Cortex of kidney (tissue), 1 donor: ENCODE data around the gene CAPN11.

ENCODE experiments used
- DNase-seq: peaks from one replicate; lab custom pipeline; 2025; lab: John Stamatoyannopoulos, UW

Gene CAPN11

DNA sequence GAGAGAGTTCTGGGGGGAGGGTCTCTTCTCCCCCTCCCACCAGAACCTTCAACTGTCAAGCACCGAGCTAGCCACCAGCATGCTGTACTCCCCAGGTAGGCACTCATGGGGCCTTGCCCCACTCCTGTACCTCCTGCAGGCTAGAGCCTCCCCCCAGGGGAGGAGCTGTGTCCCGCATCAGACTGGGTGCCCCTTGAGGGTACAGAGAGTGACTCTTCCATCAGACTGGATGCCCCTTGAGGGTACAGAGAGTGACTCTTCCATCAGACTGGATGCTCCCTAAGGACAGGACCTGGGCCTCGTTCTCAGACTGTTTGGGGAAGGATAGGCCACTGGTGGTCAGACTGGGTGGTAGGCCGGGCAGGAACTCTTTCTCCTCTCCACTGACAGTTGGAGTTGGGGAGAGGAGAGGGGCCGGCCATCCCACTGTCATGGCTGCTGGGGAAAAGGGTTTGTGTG lies at the start of gene CAPN11:
Gene CAPN11, plus strand, starts transcription at position 51 of the 459 bp plus-strand sequence. Its CDS starts 29 bp downstream, at position 80.
- DNase-seq = no peak

DNA sequence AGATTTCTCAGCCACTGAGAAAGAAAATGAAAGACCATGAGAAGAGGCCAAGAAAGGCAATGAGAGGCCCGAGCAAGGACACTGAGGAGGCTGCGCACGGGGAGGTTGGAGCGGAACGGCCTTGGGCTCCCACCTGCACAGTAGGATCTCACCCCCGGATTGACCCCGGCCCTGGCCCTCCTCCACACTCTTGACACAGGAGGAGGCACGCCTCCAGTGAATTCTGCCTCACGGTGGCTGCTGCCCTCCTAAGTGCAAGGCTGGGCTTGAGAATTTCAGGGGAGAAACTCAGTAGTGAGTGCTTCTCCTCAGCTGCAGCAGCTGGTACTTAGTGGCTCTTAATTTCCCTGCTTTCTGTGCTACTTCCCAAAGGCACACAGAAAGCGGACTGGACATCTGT lies 49.4 kb upstream of the CAPN11 start:
- no peak for DNase-seq

DNA sequence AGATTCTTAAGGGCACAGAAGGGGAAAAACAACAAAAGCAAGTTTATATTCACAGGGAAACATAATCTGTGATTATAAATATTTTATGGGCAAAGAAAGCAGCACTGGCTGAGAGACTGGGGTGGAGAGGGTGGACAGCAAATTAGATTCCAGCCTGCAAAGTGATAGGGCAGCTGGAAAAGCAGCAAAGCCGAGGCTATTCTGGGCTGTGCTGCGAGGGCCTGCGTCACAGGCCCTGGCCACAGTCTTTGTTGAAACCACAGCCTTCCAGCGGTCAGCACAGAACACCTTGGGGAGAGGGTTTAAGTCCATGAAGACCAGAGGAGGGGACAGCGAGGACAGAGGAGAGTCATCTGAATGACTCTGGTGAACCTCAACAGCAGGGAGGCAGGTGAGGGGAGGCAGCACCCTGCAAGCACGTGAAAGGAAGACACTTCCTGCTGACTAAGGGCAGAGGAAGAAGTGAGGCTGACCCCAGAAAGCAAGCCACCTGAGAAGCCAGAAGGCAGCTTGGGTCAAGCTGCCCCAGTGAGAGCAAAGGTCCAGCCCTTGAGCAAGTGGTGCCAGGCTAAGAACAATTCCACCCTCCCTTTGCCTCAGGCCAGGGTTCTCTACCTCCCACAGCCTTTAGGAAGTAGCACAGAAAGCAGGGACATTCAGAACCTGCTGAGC lies 48.5 kb upstream of the CAPN11 start:
- no peak for DNase-seq

DNA sequence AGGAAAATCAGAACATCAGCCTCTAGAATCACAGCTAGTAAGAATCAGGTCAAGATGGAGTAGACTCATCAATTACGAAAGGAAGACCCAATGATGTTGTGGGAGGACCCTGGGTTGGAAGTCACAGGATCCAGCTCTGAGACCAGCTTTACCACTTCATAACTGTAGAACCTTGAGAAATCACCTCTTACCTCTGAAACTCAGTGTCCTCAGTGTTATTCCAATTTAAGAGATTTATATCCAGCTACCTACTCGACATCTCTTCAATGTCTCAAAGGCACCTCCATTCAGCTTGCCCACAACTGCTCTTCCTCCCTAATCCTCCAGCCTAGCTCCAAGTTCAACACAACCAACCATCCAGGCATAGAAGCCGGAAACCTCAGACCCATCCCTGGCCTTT lies 47.7 kb upstream of the CAPN11 start:
- DNase-seq = no peak

DNA sequence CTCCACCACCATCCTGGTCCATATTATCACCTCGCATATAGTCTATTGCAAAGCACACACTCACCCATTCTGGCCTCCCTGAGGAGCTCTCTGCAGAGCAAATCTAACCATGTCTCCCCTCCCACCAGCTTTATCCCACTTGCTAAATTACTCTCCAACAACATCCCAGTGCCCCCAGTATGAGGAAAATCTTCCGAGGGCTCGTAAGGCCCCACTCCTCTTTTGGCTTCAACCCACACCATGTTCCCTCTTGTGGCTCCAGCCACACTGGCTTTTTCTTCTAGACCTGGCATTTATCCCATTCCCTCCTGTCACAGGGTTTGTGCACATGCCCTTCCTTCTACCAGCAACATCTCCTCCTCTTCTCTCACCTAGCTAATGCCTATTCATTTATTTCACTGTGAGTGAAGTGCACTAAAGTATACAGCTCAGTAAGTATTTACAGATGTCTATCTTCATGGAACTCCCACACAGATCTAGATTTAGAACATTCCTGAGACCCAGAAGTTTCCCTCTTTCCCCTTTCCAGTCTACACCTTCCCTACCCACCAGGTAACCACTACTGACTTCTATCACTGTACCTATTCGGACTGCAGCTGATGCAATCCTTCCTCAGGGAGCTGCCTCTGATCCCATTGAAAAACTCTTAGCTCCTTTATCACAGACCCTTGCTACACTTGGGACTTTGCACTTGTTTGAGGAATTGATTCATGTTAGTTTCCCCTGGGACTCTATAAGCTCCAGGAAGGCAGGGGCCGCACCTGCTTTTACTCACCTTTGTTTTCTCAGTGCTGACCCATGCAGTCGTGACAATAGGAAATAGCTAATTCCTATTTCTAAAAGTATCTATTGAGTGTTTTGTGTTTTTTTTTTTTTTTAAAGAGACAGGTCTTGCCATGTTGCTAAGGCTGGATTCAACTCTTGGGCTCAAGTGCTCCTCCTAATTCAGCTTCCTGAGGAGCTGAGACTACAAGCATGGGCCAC lies 46.9 kb upstream of the CAPN11 start:
- DNase-seq = no peak

DNA sequence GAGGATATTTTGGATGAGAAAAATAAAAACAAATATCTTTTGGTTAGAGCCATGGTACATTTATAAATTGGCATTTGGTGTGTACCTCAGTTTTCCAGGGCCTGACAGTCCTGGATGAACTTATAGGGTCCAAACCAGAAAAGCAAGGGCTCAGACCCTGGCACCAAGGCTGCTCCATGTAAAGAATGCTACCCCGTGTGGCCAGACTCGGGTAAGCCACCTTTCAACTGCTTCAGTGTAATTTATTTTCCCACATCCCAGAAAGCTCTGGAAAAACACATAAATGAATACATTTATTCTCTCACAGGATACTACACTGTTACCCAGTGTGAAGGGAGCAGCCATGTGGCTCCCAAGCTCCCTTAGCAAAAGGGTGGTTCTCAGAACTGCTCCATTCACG lies 45.2 kb upstream of the CAPN11 start:
- DNase-seq = no peak

DNA sequence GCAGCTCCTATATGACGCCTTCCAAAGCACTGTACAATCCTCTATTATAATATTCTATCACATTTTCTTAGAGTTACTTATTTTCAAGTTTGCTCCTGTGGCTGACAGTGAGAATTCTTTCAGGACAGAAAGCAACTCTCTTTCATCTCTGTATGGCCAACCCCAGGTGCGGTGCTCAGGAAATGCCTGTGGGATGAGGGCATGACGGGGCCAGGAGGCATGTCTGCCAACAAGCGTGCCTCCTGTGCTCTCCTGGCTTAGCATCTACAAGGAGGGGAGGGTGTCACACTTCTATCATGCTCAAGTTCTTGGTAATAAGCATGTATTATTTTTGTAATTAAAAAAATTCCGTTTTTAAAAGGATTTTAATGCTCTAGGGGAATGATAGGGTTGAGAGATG lies 42.8 kb upstream of the CAPN11 start:
- DNase-seq = no peak

DNA sequence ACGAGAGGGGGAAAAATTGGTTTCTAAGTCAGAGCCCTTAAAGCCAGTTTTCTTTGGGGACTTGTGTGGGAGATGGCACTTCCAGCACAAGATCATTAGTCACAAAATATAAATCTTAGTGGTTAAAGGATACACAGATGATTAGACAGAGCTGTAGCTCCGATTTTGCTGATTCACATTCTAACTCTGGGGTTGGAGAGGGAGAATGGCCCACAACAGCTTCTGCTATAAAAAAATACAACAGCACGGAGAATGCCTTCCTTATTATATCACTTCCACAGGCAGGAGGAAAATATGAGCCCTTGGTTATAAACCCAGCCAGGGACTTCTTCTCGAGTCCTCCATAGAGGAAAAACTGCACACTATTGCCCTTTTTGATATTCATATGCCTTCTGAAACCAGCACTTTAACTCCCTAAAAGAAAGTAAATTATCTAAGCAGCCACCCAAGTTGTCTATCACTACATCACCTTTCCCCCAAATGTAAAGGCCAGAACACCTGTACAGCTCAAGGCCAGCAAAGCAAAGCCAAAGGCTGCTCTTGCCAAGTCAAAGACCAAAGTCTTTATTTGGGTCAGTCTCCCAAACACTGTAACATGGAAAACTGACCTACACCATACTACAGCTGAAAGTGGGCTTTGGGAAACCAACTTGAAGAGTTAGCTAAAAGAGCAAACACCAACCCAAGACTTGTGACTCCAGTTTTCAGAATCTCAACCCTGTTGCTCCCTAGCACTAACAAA lies 41.8 kb upstream of the CAPN11 start:
- DNase-seq = no peak

DNA sequence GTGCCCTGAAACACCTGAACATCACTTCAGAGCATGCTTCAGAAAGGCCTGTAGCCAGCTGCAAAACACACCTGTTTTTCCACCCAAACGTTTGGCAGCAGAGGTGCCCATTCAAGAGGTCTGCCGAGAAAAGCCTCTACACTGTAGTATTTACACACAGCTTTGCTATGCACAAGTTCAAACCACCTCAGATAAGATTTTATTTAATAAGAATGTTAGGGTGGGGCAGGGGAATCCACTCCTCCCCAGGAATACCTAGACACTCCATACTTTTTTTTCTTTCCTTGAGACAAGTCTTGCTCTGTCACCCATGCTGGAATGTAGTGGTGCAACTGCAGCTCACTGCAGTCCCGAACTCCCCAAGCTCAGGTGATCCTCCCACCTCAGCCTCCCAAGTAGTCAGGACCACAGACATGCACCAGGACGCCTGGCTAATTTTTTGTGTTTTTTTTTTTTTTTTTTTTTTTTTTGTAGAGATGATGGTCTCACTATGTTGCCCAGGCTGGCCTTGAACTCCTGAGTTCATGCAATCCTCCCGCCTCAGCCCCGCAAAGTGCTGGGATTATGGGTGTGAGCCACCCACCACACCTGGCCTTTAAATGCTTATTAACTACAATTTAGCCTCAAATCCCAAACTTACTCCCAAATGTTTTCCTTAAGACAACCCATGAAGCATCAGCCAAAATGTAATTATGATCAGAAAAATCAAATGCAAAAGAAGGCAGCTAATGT lies 41.1 kb upstream of the CAPN11 start:
- no peak for DNase-seq

DNA sequence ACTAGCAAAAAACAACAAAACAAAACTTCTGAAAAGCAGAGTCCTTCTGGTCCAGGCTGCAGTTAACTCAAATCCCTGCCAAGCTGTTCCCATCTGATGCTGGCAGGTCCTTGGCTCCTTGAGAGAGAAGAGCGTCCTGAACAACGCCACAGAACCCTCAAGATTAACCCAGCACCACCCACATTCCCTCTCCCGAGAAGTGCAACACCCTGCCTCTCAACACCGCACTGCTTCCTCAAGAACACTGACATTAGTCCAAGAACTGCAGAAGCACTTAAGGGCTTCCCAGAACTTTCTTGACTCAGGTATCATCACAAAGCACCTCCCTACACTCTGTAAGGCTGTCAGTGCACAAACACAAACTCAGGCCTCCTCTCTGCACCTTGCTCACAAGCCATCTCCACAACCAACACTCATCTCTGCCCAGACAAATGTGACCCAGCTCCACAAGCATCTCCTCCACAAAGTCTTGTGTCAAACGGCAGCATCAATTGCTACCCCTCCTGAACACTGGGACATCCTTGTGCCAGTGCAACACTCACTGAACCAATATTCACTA lies 38.8 kb upstream of the CAPN11 start:
- DNase-seq = no peak

DNA sequence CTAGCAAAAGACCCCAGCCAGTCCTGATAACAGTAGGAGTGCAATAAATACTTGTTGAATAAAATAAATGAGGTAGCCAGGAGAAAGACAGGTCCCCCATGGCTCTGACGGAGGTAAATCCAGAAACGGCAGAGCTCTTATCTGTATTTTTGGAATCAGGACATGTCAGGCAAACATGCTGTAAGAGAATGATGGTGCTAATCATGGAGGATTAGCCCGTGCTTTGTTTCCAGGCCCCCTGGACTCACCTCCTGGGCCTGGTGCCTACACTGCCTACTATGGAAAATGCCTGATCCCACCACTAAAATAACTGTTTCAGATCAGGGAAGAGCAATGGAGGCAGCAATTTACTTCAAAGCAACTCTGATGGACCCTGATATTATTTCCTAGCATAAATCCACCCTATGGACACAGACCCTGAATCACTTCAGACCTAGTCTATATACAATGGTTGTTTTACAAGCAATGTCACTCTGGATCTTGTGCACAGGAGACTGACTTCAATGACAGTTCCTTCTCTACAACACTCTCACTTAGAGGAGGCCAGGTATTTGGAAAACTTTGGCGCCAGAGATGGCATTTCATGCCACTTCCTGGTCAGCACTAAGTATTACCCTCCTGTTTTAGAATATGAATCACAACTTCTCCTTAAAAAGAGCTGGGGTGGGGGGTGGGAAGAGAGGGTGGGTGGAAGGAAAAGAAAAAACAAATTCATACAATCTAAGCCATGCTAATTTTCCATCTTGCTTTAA lies 37.8 kb upstream of the CAPN11 start:
- no peak for DNase-seq

DNA sequence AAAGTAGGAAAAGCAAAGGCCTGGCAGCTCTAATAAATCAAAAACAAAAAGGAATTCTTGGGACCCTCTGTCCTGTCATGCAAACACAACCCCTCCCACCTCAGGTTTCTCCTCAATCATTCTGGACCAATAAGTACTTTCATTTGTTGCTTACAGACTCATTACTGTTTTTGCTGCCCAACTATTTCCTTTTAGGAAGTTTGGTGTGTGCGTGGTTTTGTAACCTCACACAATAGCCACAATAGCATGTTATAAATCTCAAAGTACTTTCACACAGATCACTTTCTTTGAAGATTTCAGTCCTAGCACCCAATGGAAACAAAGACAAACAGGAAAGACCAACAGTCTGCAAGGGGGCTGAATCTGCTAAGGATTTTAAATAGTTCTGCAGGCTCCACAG lies 35.8 kb upstream of the CAPN11 start:
- no peak for DNase-seq

DNA sequence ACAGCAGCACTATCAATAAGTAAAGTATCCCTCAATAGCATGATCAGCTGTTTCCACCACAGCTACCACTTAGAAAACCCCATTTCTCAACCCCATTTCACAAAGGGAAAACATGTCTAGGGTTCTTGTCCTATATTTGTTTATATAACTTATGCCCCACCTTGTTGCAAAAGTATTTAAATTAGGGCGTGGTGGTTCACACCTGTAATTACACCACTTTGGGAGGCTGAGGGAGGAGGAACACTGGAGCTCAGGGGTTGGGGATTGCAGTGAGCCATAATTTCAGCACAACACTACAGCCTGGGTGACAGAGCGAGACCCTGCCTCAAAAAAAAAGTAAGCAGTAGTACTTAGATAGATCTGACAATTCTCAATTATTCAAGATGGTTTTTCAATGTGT lies 35.1 kb upstream of the CAPN11 start:
- no peak for DNase-seq

DNA sequence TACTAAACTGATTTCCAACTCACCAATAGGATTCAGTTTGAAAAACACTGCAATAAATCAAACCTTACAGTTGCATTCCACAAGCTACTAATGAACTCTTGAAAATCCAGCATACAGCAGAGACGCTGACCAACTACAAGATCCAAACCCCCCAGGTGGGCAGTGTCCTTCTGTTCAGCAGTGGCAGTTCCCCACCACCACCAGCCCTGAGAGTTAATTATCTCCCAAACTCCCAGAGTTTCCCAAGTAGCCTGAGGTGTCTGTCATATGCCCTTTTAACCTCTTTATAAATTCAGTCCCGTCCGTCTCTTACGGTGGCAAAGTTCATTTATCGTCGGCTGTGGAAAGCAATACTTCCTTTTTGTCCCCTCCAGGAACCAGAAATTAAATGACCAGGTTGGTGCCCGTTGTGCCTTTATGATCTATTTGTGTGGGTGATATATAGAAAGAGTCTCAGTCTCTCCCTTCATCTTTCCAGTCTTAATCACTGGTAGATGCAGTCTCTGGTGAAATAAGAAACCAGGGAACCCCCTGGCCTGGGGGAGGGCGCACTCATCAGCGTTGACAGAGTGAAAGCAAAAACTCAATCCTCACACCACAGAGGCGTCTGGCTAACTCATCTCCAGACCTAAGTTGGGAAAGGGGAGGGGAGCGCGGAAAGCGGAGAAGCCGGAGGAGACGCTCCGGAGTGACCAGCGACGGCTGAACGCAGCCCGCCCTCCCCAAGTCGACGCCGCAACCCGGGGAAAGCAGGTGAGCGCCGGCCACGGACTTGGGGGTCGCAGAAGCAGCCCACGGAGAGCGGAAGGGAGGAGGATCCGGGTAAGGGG lies 32.1 kb upstream of the CAPN11 start:
- DNase-seq = no peak

DNA sequence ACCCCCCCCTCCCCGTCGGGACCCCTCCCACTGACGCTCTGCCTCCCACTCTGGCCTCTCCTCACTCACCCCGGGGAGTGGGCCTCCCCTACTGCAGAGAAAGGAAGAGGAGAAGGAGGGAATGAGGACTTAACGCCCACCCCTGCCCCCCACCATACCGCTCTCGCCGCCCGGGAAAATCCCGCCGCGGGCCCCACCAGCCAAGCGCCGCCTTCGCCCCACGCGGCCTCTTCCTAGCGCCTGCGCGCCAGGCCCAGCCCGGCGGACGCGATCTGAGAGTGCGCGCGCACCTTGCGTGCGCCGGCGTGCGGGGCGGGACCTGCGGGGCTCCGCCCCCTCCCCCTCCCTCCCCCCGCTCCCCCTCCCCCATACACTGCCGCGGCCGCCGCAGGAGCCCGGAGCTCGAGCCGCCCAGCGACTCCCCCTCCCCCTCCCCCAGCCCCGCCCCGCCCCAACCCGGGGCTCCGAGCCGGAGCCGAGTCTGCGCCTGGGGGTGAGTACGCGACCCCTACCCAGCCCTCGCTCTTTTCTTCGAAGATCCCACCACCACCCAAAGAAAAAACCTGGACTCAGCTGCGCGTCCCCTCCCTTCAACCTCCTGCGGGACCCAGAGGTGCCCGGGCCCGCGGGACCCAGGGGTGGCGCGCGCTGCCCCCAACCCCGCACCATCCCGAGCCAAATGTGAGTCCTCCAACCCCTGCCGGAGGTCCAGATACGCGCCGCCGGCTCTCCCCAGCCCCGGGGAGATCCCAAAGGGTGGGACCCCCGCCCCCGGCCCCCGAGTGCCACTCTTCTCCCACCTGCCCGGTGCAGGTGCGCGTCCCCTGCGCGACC lies 31.2 kb upstream of the CAPN11 start, which contains the start of the genes MRPL14 and TMEM63B:
Gene MRPL14, minus strand, starts transcription at position 267 of the 834 bp plus-strand sequence. CDS start 10,841 bp downstream, outside the sequence.
Gene TMEM63B, plus strand, starts transcription at position 369 of the 834 bp plus-strand sequence. CDS start 7,031 bp downstream, outside the sequence.
- DNase-seq = no peak

DNA sequence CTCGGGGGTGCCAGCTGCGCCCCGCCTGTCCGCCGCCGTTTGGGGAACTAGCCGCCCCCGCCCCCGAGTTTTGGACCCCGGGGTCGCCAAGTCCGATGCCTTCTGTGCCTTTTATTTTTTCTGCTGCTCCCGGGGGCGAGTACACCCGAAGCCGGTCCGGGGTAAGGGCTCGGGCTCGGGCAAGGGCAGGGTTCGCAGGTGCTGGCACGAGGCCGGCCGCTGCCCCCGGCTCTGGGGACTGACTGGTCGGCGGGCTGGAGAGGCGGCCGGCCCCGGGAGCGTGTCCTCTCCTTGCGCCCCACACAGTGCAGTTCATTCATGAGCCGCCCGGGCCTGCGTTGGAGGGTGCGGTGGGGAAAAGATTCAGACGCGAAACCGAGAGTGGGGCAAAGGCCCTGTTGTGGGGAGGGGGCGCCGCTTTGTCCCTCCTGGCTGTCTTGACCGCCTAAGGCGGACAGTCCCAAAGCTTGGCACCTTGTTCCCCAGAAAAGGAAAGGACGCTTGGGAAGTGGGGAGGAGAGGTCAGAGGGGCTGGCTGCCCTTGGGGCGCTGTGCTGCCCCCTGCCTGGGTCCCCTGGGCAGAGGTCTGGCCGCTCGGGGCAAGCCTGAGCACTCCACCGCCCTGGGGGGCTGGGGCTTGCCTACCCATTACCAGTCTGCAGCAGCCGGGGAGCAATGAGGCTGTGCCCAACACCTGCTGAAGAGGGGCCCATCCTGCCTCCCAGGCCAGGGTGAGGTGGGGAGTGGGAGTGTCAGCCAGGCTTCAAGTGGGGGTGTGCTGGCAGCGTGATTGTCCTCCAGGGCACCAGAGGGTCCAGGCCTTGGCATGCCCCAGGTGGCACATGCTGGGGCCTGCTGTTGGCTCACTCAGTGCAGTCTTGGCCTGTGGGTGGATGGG lies 30.4 kb upstream of the CAPN11 start:
- DNase-seq = no peak

DNA sequence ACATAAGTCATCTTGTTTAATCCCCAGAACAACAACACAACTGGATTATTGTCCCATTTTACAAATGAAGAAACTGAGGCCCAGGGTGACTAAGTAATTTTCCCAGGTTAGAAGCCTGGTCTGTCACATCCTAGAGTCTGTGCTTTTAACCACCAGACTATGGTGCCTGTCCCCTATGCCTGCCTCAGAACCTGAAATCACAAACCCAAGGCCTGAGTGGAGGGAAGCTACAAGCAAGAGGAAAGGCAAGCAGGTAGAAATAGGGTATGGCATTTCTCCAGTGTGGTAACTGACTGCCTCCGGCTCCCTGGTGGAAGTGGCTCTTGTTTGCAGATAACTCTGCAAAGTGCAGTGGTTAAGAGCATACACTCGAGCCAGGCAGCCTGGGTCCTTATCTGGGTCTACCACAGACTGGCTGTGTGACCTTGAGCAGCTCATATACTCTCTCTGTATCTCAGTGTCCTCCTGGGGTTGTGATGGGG lies 28.7 kb upstream of the CAPN11 start:
- no peak for DNase-seq
